Activated naive CD4-positive, alpha-beta T cell treated with anti-CD3 and anti-CD28 coated beads, Interleukin-2, amount 10 ng/mL, durations not matched to agents 7 days and 5 days (primary cell): ENCODE results near the gene MICAL3.

Source experiments
- CTCF ChIA-PET: fragments of 350-600 bp; sonication (Branson Sonifier 250); formaldehyde crosslinking; loops from one replicate; lab custom pipeline; 2021; ENCODE audit warnings: antibody characterized with exemption; lab: Charles Lee
- DNase-seq: peaks from one replicate; pipeline ENCODE4 v3.0.0-alpha.2; 2020
- H3K27ac Mint-ChIP-seq: one replicate; pipeline ENCODE4 v1.8.0; 2021; ENCODE audit warnings: mild to moderate bottlenecking, moderate library complexity, mixed read lengths
- H3K27me3 Mint-ChIP-seq: one replicate; pipeline ENCODE4 v1.8.0; 2021; ENCODE audit warnings: mild to moderate bottlenecking, mixed read lengths
- H3K36me3 Mint-ChIP-seq: one replicate; pipeline ENCODE4 v1.8.0; 2021; ENCODE audit warnings: mixed read lengths
- H3K4me1 Mint-ChIP-seq: one replicate; pipeline ENCODE4 v1.8.0; 2021; ENCODE audit warnings: mixed read lengths
- H3K4me3 Mint-ChIP-seq: one replicate; pipeline ENCODE4 v1.8.0; 2021; ENCODE audit warnings: mild to moderate bottlenecking, moderate library complexity, mixed read lengths
- H3K9me3 Mint-ChIP-seq: one replicate; pipeline ENCODE4 v1.8.0; 2021; ENCODE audit warnings: mixed read lengths

The MICAL3 gene

DNA sequence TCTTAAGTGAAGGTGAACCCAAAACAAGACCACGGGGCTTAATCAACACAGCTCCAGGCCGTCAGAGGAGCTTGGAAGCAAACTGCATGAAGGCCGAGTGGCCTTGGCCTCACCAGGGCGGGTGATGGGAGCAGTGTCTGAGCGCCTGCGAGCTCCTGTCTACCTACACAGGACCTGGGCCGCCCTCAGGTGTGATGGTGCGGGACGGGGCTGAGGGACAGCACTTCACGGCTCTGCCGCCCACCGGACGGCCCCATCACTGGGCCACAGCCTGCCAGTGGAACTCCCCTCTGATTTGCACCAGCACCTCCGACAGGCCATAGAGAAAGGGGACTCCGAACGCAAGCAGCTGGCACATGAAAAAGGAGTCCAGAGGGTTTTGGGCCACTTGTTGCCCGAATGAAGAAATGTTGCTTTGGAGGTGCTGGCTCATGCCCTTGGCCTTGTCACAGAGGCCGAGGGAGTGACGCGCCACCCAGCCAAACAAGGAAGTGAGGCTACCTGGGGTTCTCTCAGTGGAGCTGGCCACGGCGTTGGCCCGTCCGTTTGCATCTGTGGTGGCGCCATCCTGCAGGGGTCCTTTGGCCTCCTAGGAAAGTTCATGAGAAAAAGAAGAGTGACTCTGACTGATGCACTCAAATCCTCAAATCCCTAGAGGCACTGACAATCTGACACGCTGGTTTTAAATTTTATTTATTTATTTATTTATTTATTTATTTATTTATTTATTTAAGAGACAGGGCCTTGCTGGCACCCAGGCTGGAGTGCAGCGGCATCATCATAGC lies 159.8 kb downstream of the MICAL3 start:
- DNase-seq = no peak
- Mint-ChIP-seq H3K36me3 (peaks cover 2% of the 10 kb centered on the region), H3K27ac (no peak overlapping the region), H3K4me1 (peaks cover 16% of the 10 kb centered on the region), H3K4me3 (no peak overlapping the region), H3K27me3 (no peaks in the 10 kb centered on the region), H3K9me3 (no peaks in the 10 kb centered on the region)
- CTCF ChIA-PET = no interaction called here

DNA sequence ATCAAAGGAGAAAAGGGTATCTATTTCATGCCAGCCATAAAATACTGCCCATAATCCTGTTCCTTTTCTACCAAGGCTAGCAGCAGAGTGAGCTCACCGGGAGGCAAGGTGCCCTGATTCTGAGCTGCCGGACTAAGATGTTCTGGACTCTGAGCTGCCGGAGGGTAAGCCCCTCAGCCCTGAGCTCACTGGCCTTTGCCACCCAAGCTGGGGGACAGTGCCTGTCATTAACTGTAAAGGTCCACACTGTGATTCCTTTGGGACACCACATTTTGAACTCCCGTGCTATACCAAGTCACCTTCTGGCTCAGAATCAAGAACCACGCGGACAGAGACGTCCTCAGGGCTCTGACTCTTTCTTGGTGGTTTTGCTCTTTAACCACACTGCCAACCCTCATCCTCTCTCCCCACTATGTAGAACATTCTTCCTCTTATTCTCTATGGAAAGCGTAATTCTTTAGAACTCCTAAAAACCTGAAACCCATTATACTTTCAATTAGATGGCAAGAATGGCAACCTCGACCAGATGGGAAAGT lies 161.6 kb downstream of the MICAL3 start:
- Mint-ChIP-seq H3K27ac (no peak overlapping the region), H3K4me1 (peaks cover 16% of the 10 kb centered on the region), H3K36me3 (peaks cover 2% of the 10 kb centered on the region), H3K9me3 (no peaks in the 10 kb centered on the region), H3K4me3 (no peak overlapping the region), H3K27me3 (no peaks in the 10 kb centered on the region)
- CTCF ChIA-PET = no interaction called here
- no peak for DNase-seq

DNA sequence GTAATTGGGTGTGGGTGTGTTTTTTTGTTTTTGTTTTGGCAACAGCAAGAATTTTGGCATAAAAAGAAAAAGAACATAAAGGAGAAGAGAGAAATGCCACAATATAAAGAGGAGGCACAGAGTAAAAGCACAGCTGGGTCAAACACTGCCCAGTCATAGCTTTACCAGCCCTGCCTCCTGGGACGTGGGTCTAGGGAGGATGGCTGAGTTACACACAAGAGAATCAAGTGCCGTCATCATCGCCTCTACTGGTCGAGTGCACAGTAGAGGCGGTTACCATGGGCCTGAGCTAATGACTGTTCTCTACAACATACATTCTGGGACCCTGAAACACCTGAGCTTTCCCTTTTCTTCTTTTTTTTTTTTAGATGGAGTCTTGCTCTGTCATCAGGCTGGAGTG lies 162.5 kb downstream of the MICAL3 start:
- Mint-ChIP-seq H3K27me3 (no peaks in the 10 kb centered on the region), H3K4me1 (peaks cover 11% of the 10 kb centered on the region), H3K4me3 (no peak overlapping the region), H3K36me3 (peaks cover 2% of the 10 kb centered on the region), H3K27ac (no peak overlapping the region), H3K9me3 (no peaks in the 10 kb centered on the region)
- DNase-seq = no peak
- CTCF ChIA-PET = no interaction called here

DNA sequence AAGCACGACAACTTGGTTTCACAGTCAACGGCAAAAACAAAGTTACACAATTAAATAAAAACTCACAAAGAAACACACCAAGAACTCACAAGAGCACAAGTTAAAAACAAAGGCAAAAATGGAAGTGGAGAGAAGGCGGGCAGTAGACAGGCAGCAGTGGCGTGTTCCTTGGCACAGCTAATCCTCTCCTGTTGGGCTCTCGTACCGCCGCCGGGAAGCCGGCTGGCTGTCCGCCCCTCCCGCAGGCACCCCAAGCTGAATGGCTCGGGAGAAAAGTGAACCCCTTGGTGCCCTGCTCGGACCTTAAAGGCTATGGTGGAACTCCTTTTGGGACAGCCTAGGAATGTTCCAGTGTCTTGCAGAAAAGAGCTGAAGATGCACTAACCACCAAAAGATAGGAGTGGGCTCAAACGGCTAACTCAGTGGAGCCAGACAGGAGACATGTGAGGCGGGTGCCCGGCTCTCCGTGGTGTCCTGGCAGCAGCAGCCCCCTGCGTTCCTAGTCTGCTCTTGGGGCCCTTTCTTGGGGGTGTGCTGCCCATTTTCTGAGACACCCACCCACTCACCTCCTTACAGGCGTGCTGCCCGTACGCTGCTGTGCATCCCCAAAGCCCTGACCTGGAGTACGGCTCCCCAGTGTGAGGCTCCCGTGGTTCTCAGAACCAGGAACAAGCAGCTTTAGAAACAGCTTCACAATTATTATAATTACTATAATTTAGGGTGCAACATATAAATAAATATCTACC lies 164.0 kb downstream of the MICAL3 start:
- Mint-ChIP-seq H3K27me3 (no peaks in the 10 kb centered on the region), H3K4me1 (peaks cover 11% of the 10 kb centered on the region), H3K36me3 (peaks cover 2% of the 10 kb centered on the region), H3K9me3 (no peaks in the 10 kb centered on the region), H3K4me3 (no peak overlapping the region), H3K27ac (no peak overlapping the region)
- CTCF ChIA-PET = no interaction called here
- DNase-seq = no peak

DNA sequence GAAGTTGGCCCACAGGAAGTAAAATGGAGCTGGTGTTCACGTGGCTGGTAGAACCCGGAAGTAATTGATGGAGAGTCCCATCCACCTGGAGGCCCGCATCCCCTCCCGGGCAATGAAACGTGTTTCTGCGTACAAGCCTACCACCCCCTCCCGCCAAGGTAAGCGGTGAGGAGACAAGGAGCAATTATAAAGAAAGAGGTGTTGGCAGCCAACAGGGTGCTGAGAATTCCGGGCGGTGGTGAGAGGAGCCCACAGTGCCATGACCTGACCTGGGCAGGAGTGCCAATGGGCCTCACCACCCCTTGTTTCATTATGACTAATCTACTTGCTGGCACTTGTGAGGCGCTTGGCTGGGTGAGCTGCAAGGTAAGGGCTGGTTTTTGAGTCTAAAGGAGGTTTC lies 166.3 kb downstream of the MICAL3 start:
- no peak overlapping the region for H3K4me3 Mint-ChIP-seq
- CTCF ChIA-PET = no interaction called here
- H3K4me1 Mint-ChIP-seq = peaks cover 13% of the 10 kb centered on the region
- no peaks in the 10 kb centered on the region for H3K9me3 Mint-ChIP-seq
- no peak for DNase-seq
- H3K36me3 Mint-ChIP-seq = no peaks in the 10 kb centered on the region
- no peaks in the 10 kb centered on the region for H3K27me3 Mint-ChIP-seq
- H3K27ac Mint-ChIP-seq = peak overlapping the region; percentile 46

DNA sequence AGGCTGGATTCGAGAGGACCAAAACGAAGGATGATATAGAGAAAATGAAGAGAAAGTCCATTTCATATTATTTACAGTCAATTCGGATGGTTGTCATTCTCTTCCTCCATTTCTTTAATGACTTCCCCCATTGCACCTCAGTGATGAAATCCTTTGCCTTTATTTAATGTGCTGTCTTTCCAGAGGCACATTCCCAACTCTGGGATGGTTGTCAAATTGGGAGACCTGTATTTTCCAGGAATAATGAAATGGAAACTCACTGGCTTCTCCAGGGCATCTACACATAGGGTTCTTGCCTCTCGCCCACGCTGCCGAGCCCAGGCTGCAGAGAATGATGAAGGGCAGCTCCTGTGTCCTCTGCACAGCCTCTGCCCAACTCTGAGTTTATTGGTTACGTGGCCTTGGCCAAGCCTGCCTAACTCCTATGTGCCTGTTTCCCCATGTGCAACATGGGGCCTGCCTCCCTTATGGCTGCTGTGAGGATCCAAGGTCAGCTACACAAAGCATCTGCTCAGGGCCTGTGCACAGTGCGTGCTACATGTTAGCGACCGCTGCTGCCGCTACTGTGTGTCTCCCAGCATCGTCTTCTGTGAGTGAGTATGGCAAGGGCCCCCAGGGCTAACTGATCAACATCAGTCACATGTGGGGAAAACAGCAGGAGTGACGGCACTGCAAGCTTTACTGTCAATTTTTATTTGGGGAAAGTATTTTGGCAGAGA lies 168.6 kb downstream of the MICAL3 start:
- H3K4me3 Mint-ChIP-seq = no peak overlapping the region
- no peak for DNase-seq
- H3K27me3 Mint-ChIP-seq = no peaks in the 10 kb centered on the region
- H3K27ac Mint-ChIP-seq = no peak overlapping the region
- CTCF ChIA-PET = interaction anchor here (1.1 kb wide), 1 partner anchor 221 kb away, joined by 3 read pairs; no protein-coding TSS in a partner anchor
- H3K9me3 Mint-ChIP-seq = no peaks in the 10 kb centered on the region
- no peaks in the 10 kb centered on the region for H3K36me3 Mint-ChIP-seq
- peaks cover 7% of the 10 kb centered on the region for H3K4me1 Mint-ChIP-seq

DNA sequence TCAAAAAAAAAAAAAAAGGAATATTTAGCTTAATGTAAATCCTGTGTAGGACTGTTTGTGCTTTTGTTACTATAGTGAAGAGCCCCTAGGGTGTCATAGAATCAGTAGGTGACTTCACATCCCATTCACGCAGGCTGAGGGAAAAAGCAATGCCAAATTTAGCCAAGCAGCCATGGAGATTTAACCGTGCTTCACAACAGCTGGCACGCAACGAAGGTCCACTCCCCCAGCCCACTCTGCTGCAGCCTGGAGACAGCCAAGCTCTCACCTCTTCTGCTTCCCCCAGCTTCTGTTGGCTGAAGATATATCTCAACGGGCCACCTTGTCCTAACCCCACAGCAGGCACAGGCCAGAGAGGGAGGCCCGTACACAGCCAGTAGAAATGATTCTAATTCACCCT lies 171.3 kb downstream of the MICAL3 start:
- H3K36me3 Mint-ChIP-seq = no peaks in the 10 kb centered on the region
- H3K4me1 Mint-ChIP-seq = peaks cover 7% of the 10 kb centered on the region
- H3K27me3 Mint-ChIP-seq = no peaks in the 10 kb centered on the region
- DNase-seq = no peak
- CTCF ChIA-PET = interaction anchor here (1.4 kb wide), 1 partner anchor 23 kb away, joined by 3 read pairs; no protein-coding TSS in a partner anchor
- H3K9me3 Mint-ChIP-seq = no peaks in the 10 kb centered on the region
- no peak overlapping the region for H3K27ac Mint-ChIP-seq
- no peak overlapping the region for H3K4me3 Mint-ChIP-seq

DNA sequence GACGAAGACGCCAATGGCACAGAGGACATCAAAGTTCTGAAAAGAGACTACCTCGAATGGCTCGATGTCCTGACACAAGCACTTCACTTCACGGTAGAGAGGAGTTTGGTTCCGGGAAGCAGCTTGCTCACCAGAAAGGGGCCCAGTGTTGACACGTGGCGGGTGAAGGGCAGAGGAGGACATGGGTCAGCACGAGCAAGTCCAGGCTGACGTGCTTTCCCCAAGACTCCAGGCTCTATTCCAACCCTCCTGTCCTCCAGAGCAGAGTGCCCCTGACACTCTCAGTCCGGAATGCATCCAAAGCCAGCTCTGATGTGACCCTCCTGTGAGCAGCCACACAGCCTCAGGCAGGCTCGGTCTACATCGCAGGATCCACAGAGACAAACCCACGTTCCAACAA lies 172.6 kb downstream of the MICAL3 start:
- Mint-ChIP-seq H3K4me1 (peaks cover 7% of the 10 kb centered on the region), H3K27me3 (no peaks in the 10 kb centered on the region), H3K36me3 (no peaks in the 10 kb centered on the region), H3K27ac (no peak overlapping the region), H3K4me3 (no peak overlapping the region), H3K9me3 (no peaks in the 10 kb centered on the region)
- CTCF ChIA-PET = no interaction called here
- DNase-seq = no peak

DNA sequence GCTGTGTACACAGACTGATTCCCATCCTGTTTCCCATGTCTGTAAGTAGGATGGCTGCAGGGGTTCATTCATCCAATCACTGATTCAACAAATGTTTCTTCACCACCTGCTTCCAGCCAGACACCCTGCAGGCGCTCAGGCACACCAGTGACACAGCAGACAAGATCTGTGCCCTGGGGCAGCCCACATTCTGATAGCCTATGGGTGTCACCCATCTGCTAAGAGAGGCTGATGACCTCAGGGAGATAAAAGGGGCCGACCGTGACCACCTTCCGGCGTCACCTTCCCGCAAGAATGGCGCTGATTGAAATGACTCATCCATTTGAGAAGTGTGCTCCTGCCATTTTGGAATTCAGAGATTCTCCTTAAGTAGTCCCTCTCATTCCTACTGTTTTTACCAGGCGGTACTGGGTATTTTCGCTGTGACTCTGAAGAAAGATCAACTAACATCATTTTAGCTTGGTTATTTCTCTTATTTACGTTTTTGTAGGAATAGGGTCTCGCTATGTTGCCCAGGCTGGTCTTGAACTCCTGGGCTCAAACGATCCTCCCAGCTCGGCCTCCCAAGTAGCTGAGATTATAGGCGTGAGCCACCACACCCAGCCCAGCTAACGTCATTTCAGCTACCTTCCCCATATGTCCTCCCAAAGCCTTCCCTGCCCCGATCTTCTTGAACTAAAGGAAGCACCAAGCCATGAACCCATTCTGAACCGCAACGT lies 176.8 kb downstream of the MICAL3 start:
- DNase-seq = no peak
- Mint-ChIP-seq H3K9me3 (no peaks in the 10 kb centered on the region), H3K36me3 (no peaks in the 10 kb centered on the region), H3K27me3 (no peaks in the 10 kb centered on the region), H3K4me3 (no peak overlapping the region), H3K4me1 (no peaks in the 10 kb centered on the region), H3K27ac (no peak overlapping the region)
- CTCF ChIA-PET = no interaction called here

DNA sequence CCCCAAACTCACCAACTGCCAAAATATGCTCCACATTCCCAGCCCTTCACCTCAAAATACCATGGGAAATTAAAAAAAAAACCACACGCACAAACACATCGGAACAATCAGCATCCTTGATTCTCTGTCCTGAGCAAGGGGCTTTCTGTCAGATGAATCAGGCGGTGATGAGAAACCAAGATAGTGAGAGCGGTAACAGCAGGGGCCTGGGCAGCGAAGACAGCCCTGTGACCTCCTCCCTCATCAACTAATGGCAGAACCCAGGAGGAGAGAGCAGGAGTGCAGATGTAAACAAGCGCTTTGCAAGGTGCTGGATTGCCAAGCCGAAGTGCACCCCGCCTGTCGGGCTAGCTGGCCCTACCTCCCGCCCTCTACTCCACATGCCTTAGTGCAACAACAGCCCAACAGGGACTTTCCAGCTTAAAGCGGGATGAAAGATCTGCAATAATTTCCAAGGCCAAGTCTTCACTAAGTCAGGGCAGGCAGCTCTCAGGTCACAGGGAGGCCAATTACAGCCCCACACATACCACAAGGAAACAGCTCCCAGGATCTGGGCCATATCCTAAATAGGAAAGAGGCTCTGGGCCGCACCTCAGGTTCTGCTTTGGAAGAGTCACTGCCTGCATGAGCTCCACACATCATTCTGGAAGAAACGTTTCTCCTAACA lies 177.9 kb downstream of the MICAL3 start:
- Mint-ChIP-seq H3K36me3 (no peaks in the 10 kb centered on the region), H3K27me3 (no peaks in the 10 kb centered on the region), H3K27ac (no peak overlapping the region)

DNA sequence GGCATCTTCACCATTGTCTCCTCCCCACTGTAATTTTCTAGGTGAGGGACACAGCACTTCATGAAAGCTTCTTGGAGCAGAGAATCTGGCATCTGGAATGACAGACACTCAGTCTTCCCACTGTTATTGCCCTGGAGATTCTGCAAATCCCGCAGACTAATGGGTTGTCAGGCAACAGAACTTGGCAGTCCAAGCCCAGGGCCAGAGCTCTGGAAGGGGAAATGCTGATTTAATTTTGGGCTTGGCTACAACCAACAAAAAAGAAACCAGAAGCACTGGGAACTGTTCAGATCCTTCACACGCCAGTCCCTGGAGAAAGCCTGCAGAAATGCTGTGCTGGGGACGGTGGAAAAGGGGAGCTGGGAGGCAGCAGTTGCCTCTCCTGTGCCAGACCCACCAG lies 178.6 kb downstream of the MICAL3 start:
- Mint-ChIP-seq H3K36me3 (no peaks in the 10 kb centered on the region), H3K27ac (no peak overlapping the region), H3K4me3 (no peak overlapping the region), H3K9me3 (no peaks in the 10 kb centered on the region), H3K27me3 (no peaks in the 10 kb centered on the region), H3K4me1 (peaks cover 2% of the 10 kb centered on the region)
- CTCF ChIA-PET = interaction anchor here (0.9 kb wide), 1 partner anchor 16 kb away, joined by 4 read pairs; no protein-coding TSS in a partner anchor
- DNase-seq = no peak

More for the DNA sequence above, 177.9 kb downstream of the MICAL3 start:
- DNase-seq = no peak
- Mint-ChIP-seq H3K4me1 (peaks cover 1% of the 10 kb centered on the region), H3K9me3 (no peaks in the 10 kb centered on the region), H3K4me3 (no peak overlapping the region)
- CTCF ChIA-PET = interaction anchor here (0.9 kb wide), 1 partner anchor 16 kb away, joined by 4 read pairs; no protein-coding TSS in a partner anchor

DNA sequence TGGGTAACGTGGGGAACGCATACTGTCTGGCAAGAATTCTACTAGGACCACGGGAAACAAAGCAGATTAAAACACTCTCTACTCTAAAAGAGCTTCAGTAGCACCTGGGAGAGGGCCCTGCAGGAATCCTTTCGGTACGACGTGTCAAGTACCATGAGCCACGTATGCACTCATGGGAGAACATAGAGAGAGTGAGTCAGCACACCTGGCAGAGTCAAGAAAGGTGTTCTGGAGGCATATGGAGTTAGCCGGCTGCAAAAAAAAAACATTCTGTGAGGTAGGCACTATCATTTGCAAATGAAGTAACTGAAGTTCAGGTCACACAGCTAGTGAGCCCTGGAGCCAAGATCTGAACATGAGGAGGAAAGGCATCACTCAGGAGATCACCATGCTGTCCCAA lies 179.0 kb downstream of the MICAL3 start:
- peaks cover 2% of the 10 kb centered on the region for H3K4me1 Mint-ChIP-seq
- DNase-seq = no peak
- CTCF ChIA-PET = interaction anchor here (0.9 kb wide), 1 partner anchor 15 kb away, joined by 4 read pairs; no protein-coding TSS in a partner anchor
- no peak overlapping the region for H3K27ac Mint-ChIP-seq
- H3K36me3 Mint-ChIP-seq = no peaks in the 10 kb centered on the region
- no peak overlapping the region for H3K4me3 Mint-ChIP-seq
- no peaks in the 10 kb centered on the region for H3K9me3 Mint-ChIP-seq
- no peaks in the 10 kb centered on the region for H3K27me3 Mint-ChIP-seq

DNA sequence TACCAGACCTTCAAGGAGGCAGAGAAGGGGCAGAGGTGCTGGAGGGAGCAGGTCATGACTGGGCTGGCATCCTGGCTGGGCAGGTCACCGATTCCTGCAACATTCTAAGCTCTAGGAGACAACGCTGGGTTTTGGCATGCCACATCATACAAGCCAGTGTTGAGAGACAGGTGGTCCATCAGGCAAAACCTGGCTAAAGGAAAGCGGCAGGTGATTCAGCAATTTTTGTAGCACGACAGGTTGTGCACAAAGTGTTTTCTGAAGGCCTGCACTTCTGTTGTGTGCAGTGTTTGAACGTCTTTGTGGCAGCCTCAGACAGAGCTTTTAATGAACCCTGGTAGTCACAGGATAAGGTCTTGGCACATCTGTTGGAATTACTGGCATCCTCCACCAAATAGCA lies 180.2 kb downstream of the MICAL3 start:
- Mint-ChIP-seq H3K27ac (no peak overlapping the region), H3K27me3 (no peaks in the 10 kb centered on the region), H3K9me3 (no peaks in the 10 kb centered on the region), H3K4me3 (no peak overlapping the region), H3K4me1 (peaks cover 2% of the 10 kb centered on the region), H3K36me3 (no peaks in the 10 kb centered on the region)
- CTCF ChIA-PET = no interaction called here
- DNase-seq = no peak
